ENCODE results near the gene RPL28. TPM values are rescaled to one million over a fixed set of nuclear protein-coding genes. Genes with fewer than 3 reads are reported as not detected.

Gene RPL28
- total and polyA plus RNA-seq, 10 of the 15 experiments (the other 5 are each of a cell fraction or from before 2014, with no cell fraction given), result 260 to 3,542 (median 891) TPM

DNA sequence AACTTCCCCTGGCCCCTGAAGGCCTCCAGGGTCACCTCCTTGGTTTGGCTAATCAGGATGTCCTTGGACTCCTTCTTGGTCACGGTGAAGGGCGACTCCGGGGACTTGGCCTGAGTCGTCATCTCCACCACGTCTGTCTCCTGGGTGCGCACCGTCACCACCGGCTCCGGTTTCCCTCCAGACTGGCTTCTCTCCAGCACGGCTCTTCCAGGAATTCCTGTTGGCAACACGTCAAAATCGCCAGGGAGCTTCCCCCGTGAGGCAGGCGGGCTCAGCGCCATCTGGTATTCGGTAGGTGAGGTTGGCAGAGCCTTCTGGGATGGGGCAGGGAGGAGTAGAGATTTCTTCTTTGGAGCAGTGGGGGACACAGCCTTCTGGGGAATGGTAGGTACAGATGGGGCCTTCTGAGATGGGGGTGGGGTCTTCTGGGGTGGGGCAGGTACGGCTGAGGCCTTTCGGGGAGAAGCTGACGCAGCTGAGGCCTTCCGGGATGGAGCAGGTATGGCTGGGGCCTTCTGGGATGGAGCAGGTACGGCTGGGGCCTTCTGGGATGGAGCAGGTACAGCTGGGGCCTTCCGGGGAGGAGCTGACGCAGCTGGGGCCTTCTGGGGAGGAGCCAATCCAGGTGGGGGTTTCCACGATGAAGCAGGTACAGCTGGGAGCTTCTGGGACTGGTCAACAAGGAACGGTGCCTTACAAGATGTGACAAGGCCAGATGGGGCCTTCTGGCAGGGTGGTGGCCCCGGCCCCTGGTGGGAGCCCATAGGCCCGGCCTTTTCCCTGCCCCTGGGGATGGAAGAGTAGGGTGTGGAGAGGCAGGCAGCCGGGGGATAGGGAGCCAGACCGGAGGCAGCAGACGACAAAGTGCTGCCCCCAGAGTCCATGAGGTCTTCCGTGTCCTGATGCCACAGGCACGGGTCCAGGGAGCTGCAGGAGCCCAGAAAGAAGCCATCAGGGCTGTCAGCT is 26.5 kb upstream of the RPL28 start:
- intact Hi-C loops (cut with micrococcal nuclease; ENCODE audit: unreplicated experiment) (no loop called here), in situ Hi-C loops (cut with MboI) (no loop called here)
- Histone ChIP-seq H3K4me3 (no peak overlapping the region), H3K36me3 (ENCODE audit: control insufficient read depth in 2 of 2, insufficient read depth in 2 of 2, low read length in 1 of 2) (no peaks in the 10 kb centered on the region), H3K79me2 (ENCODE audit: control insufficient read depth, insufficient read depth, low read length) (no peaks in the 10 kb centered on the region), H3K4me2 (ENCODE audit: control insufficient read depth, insufficient read depth) (no peak overlapping the region), H3K9me3 (replicated peaks; ENCODE audit: control insufficient read depth, insufficient read depth, low read length) (no peaks in the 10 kb centered on the region), H3K27me3 (replicated peaks in 1 of 2; ENCODE audit: control insufficient read depth in 2 of 2, insufficient read depth in 2 of 2, low read length in 1 of 2) (peaks cover 0 to 6% of the 10 kb centered on the region in 2 experiments; a peak in 3 of 4 replicates), H3K4me1 (ENCODE audit: control insufficient read depth, insufficient read depth, low read length) (no peaks in the 10 kb centered on the region), H4K20me1 (ENCODE audit: control insufficient read depth, insufficient read depth) (no peaks in the 10 kb centered on the region), H3K27ac (ENCODE audit: control insufficient read depth, insufficient read depth) (no peak overlapping the region), H3K9ac (ENCODE audit: control insufficient read depth, insufficient read depth, low read length) (no peak overlapping the region), H2AFZ (ENCODE audit: control insufficient read depth, low read depth, low read length) (no peak overlapping the region)
- ChIA-PET SMC1A (ENCODE audit: uncharacterized antibody, unreplicated experiment) (no interaction called here), CTCF (no interaction called here), POLR2A (interaction anchor here (0.7 kb wide), 1 partner anchor 34 kb away, joined by 4 read pairs; the partner anchor contains the start of gene TMEM150B), RAD21 (ENCODE audit: unreplicated experiment) (interaction anchor here (1.3 kb wide), 1 partner anchor 20 kb away, joined by 3 read pairs; the partner anchor contains the start of gene KMT5C)
- no peak for DNase-seq (ENCODE audit: low read depth, low spot score)
- no peak; the same call in 2 of the 3 replicates for ATAC-seq
- FAIRE-seq, result no peak
- WGBS (ENCODE audit: insufficient coverage, insufficient replicate concordance, low lambda C conversion rate, missing lambda C conversion rate), result 43% methylated on average over 28 of the region's 32 CpGs
- no TSS peak for BruUV-seq (replicated peaks)
- TF ChIP-seq, protein P1, sequence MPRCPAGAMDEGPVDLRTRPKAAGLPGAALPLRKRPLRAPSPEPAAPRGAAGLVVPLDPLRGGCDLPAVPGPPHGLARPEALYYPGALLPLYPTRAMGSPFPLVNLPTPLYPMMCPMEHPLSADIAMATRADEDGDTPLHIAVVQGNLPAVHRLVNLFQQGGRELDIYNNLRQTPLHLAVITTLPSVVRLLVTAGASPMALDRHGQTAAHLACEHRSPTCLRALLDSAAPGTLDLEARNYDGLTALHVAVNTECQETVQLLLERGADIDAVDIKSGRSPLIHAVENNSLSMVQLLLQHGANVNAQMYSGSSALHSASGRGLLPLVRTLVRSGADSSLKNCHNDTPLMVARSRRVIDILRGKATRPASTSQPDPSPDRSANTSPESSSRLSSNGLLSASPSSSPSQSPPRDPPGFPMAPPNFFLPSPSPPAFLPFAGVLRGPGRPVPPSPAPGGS (IDR thresholded peaks at IDR 0.05; ENCODE audit: borderline replicate concordance, insufficient read depth, low read depth, low read length, poor library complexity, severe bottlenecking), result no peak
- TF ChIP-seq, protein P2, sequence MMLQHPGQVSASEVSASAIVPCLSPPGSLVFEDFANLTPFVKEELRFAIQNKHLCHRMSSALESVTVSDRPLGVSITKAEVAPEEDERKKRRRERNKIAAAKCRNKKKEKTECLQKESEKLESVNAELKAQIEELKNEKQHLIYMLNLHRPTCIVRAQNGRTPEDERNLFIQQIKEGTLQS (IDR thresholded peaks at IDR 0.05; ENCODE audit: borderline replicate concordance, extremely low read depth, low read depth, low read length), result no peak
- TF ChIP-seq, protein P3, sequence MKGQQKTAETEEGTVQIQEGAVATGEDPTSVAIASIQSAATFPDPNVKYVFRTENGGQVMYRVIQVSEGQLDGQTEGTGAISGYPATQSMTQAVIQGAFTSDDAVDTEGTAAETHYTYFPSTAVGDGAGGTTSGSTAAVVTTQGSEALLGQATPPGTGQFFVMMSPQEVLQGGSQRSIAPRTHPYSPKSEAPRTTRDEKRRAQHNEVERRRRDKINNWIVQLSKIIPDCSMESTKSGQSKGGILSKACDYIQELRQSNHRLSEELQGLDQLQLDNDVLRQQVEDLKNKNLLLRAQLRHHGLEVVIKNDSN (IDR thresholded peaks at IDR 0.05; ENCODE audit: borderline replicate concordance, extremely low read length, insufficient read depth, low read depth, low read length), result no peak
- TF ChIP-seq CBX3 (IDR thresholded peaks at IDR 0.05; ENCODE audit: borderline replicate concordance, low read depth) (no peak), GABPA (IDR thresholded peaks at IDR 0.05; ENCODE audit: low read depth) (no peak), SMARCA5 (IDR thresholded peaks at IDR 0.05) (no peak), RBBP5 (conservative IDR thresholded peaks at IDR 0.05) (no peak), CEBPB (IDR thresholded peaks at IDR 0.05; ENCODE audit: borderline replicate concordance in 1 of 2, low read depth in 2 of 2, low read length in 2 of 2) (no peak)
- TF ChIP-seq, protein P4, sequence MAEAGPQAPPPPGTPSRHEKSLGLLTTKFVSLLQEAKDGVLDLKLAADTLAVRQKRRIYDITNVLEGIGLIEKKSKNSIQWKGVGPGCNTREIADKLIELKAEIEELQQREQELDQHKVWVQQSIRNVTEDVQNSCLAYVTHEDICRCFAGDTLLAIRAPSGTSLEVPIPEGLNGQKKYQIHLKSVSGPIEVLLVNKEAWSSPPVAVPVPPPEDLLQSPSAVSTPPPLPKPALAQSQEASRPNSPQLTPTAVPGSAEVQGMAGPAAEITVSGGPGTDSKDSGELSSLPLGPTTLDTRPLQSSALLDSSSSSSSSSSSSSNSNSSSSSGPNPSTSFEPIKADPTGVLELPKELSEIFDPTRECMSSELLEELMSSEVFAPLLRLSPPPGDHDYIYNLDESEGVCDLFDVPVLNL (IDR thresholded peaks at IDR 0.05; ENCODE audit: low read depth, low read length), result no peak
- TF ChIP-seq, protein P5, sequence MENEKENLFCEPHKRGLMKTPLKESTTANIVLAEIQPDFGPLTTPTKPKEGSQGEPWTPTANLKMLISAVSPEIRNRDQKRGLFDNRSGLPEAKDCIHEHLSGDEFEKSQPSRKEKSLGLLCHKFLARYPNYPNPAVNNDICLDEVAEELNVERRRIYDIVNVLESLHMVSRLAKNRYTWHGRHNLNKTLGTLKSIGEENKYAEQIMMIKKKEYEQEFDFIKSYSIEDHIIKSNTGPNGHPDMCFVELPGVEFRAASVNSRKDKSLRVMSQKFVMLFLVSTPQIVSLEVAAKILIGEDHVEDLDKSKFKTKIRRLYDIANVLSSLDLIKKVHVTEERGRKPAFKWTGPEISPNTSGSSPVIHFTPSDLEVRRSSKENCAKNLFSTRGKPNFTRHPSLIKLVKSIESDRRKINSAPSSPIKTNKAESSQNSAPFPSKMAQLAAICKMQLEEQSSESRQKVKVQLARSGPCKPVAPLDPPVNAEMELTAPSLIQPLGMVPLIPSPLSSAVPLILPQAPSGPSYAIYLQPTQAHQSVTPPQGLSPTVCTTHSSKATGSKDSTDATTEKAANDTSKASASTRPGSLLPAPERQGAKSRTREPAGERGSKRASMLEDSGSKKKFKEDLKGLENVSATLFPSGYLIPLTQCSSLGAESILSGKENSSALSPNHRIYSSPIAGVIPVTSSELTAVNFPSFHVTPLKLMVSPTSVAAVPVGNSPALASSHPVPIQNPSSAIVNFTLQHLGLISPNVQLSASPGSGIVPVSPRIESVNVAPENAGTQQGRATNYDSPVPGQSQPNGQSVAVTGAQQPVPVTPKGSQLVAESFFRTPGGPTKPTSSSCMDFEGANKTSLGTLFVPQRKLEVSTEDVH (IDR thresholded peaks at IDR 0.05; ENCODE audit: low read depth, partially characterized antibody), result no peak
